GM19023 (cell line): ENCODE data around the gene GLUL.
"Not testable (repeated sequence)": the region's sequence is repeated elsewhere in the genome, so short reads cannot be mapped to it uniquely, and the experiment has no call there.

ENCODE experiments used
- ATAC-seq: cut with Tn5 transposase; IDR thresholded peaks from one replicate; pipeline ENCODE4 v1.9.1; 2021; ENCODE audit warnings: mild to moderate bottlenecking, moderate library complexity; ENCODE audit not compliant: unreplicated experiment

GLUL gene

GRCh38 chr1:182370532-182370931 is 21.1 kb downstream of the GLUL start:
- no peak for ATAC-seq

- ATAC-seq = no peak
These were observed 22.7 kb downstream of the GLUL start for GRCh38 chr1:182368903-182369302.

- no peak for ATAC-seq
These were observed 23.2 kb downstream of the GLUL start for GRCh38 chr1:182368358-182368757.

GRCh38 chr1:182367926-182368325 is 23.7 kb downstream of the GLUL start:
- no peak for ATAC-seq

DNA sequence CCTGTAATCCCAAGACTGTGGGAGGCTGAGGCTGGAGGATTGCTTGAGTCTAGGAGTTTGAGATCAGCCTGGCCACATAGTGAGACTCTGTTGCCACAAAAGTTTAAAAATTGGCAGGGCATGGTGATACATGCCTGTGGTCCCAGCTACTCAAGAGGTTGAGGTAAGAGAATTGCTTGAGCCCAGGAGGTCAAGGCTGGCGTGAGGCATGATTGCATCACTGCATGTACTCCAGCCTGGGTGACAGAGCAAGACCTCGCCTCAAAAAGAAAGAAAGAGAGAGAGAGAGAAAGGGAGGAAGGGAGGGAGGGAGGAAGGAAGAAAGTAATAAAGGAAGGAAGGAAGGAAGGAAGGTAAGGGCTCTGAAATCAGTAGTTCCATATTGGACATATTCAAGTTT is 25.0 kb downstream of the GLUL start:
- no peak for ATAC-seq

DNA sequence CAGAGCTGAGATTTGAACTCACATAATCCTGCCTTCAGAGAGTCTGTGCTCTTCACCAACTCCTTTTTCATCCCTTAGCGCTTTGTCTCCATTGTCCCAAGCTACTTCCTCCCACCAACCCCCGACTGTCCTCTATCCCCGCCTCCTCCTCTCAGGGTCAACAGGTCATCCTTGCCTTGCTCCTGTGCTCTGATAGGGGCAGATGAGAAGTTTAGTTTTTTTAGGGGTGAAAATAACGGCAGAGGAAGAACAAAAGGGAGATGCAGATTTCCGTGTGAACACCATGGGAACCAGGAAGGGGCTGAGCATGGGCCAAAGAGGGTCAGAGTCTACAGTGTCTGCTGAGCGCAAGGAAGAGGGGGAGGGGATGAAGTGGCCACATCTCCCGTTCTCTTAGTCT is 31.9 kb downstream of the GLUL start:
- no peak for ATAC-seq

- no peak for ATAC-seq
These were observed 33.7 kb downstream of the GLUL start for GRCh38 chr1:182357913-182358312.

GRCh38 chr1:182357171-182357570 is 34.4 kb downstream of the GLUL start:
- ATAC-seq = no peak

GRCh38 chr1:182355723-182356098 is 35.9 kb downstream of the GLUL start:
- ATAC-seq = no peak

GRCh38 chr1:182351790-182352364 is 39.7 kb downstream of the GLUL start:
- no peak for ATAC-seq

DNA sequence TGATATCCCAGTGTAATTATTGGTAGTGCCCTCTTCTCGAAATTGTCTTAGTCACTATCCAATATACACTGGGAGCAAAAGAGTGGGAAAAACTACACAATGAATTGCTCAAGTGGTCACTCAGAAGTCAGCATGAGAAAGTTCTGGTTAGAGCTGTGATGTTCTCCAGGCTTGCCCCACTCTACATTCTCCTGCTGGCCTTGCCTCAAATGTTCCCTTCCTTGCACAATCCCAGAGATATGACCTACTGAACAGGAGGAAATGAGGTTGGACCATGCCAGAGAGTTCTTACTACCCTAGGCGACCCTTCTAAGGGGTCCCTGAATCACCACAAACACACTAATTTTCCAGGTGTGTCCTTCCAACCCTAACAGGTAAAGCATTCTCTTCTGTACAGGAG is 40.8 kb downstream of the GLUL start:
- ATAC-seq = no peak

DNA sequence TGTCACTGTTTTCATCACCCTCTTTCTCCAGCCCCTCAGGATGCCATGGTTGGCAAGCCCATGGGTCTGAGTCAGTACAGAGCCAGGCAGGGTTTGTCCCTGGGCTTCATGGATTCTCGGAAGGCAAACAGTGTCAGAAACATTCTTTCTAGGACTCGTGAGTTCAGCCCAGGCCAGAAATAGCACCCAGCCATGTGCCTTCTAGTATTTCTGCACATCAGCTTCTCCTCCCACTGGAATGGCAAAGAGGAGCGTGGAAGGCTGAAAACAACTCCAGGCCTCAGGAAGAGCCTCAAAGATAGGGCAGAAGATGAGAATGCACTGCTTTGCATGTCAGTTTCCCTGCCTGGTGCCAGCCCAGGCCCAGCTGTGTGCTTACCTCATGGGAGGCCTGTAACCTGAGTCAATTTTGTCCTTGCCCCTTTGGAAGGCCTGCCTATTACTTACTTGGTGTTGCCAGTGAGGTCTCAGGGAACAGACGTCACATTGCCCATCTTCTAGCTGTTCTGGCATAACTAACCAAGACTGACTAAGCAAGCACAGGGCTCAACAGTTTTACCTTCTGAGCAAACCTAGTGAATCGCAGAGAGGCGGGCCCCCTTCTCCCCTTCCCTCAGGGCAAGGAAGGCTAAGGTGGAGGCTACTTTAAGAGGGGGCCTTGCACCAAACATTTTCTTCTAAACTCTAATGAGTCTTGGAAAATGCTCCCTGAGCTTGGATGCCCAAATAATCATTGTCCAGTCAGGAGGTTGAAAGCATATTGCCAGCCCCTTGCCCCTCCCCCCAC is 42.4 kb downstream of the GLUL start:
- no peak for ATAC-seq

DNA sequence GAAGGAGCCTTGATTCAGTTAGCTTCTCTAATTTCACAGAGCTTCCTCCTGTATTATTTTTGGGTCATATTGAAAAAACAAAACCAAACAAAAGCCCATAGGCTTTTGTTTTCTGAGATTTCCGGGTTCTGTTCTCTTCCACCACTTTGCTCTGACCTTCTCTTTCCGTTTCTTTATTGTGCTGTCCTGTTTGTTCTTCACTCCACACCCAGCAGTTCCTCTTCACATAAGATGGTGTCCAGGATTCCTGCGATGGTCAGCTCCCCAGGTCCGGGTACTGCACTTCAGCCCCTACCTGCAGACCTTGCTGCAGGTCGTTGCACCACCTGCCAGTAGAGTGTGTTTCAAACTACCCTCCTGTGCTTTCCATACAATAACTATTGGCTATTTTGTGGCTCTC is 44.6 kb downstream of the GLUL start:
- no peak for ATAC-seq

- ATAC-seq = no peak
These were observed 51.1 kb downstream of the GLUL start for GRCh38 chr1:182340233-182341058.

- ATAC-seq = no peak
These were observed 51.9 kb downstream of the GLUL start for GRCh38 chr1:182339684-182340083.

DNA sequence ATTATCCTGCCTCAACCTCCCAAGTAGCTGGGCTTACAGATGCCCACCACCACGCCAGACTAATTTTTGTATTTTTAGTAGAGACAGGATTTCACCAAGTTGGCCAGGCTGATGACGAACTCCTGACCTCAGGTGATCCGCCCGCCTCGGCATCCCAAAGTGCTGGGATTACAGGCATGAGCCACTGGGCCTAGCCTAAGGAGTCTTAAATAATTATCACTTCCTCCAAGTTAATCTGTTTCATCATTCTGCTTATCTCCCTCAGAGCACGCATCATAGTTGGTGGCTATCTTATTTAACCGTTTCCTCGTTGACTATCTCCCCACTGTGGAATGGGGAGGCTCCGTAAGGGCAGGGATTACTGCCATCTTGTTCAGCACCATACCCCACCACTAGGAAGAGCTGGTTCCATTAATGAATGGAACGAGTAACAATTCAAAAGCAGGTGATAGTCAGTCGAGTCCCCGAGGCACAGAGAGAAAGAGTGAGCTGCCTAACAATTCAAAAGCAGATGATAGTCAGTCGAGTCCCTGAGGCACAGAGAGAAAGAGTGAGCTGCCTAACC is 52.7 kb downstream of the GLUL start:
- no peak for ATAC-seq

GRCh38 chr1:182337736-182338571 is 53.6 kb downstream of the GLUL start:
- no peak for ATAC-seq

DNA sequence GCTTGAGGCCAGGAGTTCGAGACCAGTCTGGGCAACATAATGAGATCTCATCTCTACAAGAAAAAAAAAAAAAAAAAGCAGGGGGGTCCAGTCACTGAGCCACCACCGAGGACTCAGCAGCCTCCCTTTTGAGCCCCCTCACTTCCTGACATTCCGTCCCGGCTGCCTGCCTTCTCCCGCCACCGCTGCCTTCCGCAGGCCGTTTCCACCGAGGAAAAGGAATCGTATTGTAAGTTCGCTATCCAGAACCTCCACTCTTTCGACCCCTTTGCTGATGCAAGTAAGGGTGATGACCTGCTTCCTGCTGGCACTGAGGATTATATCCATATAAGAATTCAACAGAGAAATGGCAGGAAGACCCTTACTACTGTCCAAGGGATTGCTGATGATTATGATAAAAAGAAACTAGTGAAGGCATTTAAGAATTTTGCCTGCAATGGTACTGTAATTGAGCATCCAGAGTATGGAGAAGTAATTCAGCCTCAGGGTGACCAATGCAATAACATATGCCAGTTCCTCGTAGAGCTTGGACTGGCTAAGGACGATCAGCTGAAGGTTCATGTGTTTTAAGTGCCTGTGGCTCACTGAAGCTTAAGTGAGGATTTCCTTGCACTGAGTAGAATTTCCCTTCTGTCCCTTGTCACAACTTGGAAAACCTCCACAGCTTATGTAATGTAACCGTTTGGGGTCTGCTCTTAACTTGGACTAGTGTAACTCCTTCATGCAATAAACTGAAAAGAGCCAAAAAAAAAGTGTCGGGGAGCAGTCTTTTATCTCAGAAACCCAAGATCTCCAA is 55.6 kb downstream of the GLUL start:
- ATAC-seq = no peak

DNA sequence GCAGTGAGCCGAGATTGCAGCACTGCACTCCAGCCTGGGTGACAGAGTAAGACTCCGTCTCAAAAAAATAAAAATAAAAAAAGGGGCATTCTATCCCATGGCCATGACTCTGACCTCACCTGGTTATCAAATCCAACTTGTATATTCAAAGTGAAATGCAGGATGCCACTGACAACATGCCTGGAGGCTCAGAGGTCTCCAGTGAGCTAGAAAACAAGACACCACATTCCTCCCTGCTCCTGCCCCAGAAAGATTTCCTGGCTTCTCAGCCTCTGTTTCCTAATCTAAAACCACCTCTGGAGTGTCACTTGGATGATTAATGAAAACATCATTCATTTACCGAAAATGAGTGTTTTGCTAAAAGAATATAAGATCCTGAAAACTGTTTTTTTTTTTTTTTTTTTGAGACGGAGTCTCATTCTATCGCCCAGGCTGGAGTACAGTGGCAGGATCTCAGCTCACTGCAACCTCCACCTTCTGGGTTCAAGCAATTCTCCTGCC is 58.5 kb downstream of the GLUL start:
- ATAC-seq = not testable (repeated sequence)
